HG02870 (cell line): Measurements from ENCODE around the gene ZNF662.

ENCODE experiments used
- ATAC-seq: cut with Tn5 transposase; IDR thresholded peaks from one replicate; pipeline ENCODE4 v1.9.1; 2021; ENCODE audit warnings: mild to moderate bottlenecking, moderate library complexity; ENCODE audit not compliant: unreplicated experiment

The ZNF662 gene

DNA sequence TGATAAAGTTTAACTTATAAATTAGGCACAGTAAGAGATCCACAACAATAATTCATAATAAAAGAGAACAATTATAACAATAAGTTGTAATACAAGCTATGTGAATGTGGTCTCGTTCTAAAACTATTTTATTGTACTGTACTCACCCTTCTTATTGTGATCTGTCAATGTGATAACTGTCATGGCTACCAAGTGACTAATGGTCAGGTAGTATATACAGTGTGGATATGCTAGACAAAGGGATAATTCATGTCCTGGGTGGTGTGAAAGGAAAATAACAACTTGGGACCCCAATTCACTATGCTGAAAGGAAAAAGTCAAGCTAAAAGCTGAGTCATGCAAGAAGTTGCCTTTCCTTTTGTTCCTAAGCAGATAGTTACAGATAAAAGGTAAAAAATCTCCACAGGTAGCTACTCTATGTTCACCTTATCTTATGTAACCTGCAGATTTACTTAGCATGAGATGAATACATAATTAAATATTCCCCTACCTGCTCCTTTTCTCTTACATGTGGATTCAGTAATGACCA is 19.6 kb upstream of the ZNF662 start:
- no peak for ATAC-seq

DNA sequence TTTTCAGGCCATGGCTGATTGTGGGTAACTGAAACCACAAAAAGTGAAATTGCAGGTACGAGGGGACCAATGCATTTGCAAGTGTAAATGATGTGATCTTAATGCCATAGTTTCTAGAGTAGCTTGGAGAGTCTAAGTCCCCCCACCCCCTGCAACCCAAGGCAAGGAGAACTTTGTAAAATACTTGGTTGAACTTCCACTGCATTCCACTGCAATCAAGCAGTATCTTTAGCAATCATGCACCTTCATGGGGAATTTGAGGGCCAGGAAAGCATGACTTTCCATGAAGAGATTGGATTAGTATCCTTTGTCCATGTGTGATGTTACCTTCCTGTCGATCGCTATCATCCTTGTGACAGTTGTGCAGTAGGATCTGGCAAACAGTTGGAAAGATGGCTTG is 18.9 kb upstream of the ZNF662 start:
- ATAC-seq = no peak

DNA sequence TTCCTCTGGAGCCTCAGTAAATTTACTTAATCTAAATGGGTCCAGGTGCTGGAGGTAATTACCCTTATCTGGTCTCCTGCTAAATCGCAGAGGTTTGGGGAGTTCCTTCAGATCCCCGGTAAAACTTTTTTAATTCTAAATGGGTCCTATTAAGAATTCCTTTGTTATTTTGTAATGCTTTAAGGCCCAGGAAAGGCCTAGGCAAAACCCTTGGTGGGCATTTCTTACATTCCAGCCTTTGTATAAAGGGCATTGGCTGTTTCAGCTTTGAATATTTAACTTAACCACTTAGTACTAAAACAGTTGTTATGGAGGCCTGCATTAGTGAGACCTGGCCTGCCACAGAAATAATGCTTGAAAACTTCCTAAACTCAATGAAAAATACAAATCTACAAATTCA is 14.9 kb upstream of the ZNF662 start:
- ATAC-seq = no peak

DNA sequence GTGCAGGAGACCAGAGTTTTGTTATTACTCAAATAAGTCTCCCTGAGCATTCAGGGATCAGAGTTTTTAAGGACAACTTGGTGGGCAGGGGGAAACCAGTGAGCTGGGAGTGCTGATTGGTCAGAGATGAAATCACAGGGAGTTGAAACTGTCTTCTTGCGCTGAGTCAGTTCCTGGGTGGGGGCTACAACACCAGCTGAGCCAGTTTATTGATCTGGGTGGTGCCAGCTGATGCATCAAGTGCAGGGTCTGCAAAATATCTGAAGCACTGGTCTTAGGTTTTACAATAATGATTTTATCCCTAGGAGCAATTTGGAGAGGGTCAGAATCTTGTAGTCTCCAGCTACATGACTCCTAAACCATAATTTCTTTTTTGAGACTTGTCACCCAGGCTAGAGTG is 13.8 kb upstream of the ZNF662 start:
- no peak for ATAC-seq

DNA sequence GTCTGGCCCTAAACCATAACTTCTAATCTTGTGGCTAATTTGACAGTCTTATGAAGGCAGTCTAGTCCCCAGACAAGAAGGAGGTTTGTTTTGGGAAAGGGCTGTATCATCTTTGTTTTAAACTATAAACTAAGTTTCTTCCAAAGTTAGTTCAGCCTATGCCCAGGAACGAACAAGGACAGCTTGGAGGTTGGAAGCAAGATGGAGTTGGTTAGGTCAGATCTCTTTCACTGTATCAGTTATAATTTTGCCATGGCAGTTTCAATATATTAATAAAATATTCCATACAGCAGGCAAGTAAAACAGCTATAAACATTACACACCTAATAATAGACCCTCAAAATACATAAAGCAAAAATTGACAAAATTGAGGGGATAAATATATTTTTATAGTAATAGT is 13.1 kb upstream of the ZNF662 start:
- no peak for ATAC-seq

DNA sequence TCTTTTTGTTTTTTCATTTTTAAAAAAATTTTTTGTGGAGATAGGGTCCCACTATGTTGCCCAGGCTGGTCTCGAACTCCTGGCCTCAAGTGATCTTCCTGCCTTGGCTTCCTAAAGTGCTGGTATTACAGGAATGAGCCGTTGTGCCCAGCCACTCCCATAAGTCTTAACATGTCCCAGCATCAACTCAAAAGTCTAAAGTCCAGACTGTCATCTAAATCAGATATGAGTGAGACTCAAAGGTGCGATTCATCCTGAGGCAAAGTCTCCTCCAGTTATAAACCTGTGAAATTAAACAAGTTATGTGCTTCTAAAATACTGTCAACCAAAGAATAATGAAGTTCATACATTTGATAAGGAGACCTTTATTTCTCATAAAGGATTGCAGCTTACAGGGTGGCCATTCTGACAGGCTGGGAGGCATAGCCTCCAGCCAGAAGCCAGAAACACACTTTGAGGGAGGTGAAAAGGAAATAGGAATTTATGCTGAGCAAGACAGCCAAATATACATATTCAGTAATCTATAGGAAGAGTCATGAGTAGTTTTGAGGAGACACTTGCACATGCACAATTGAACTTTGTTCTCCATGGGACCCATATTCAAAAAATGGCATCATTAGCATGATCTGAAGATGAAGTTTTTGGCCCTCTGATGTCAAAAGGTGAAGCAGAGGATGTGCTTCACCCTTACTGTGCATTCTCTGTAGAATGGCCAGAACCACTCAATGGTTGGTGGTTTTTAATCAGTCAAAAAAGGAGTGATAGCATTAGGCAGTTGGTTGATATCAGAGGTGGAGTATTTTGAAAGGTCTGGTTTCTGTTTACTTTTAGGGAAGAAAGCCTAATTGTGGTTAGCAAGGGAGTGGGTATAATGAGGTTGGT is 11.0 kb upstream of the ZNF662 start:
- no peak for ATAC-seq

DNA sequence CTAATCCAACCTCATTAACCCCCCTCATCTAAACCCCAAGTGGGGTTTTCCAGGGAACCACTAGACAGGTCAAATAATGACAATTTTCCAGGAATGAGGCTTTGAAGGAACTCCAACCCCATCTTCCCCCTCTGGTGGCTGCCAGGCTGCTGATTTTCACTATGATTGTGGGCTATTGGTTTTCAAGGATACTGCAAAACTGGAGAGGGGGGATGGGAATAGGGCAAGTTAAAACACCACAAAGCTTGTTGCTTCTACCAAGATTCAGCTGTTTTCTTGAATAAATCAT is 10.4 kb upstream of the ZNF662 start:
- no peak for ATAC-seq

DNA sequence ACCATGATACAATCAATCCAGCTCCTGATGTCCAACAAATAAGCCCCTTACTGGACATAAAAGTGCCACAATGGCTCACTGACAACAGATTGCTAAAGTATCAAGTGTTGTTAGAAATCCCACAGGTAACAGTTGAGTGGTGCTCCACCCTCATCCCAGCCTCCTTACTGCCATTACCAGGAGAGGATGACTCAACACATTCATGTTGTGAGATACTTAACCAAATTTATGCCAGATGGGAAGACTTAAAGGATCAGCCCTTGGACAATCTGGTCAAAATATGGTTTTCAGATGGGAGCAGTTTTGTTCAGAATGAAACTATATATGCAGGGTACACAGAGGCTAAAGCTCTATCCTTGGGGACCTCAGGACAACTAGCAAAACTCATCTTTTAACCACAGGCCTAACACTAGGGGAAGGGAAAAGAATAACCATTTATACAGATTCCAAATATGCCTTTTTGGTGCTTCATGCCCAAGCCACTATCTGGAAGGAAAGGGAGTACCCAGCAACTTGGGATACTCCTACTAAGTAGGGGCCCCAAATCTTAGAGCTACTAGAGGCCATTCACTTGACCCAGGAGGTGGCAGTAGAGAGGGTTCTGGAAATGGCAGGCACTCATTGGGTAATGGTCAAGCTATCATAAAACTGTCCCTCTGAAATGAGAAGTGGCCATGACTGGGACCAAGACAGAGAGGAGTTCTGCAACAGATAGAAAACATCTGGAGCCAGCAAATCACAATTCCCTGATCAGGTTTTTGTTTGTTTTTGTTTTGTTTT is 6.9 kb upstream of the ZNF662 start:
- no peak for ATAC-seq

DNA sequence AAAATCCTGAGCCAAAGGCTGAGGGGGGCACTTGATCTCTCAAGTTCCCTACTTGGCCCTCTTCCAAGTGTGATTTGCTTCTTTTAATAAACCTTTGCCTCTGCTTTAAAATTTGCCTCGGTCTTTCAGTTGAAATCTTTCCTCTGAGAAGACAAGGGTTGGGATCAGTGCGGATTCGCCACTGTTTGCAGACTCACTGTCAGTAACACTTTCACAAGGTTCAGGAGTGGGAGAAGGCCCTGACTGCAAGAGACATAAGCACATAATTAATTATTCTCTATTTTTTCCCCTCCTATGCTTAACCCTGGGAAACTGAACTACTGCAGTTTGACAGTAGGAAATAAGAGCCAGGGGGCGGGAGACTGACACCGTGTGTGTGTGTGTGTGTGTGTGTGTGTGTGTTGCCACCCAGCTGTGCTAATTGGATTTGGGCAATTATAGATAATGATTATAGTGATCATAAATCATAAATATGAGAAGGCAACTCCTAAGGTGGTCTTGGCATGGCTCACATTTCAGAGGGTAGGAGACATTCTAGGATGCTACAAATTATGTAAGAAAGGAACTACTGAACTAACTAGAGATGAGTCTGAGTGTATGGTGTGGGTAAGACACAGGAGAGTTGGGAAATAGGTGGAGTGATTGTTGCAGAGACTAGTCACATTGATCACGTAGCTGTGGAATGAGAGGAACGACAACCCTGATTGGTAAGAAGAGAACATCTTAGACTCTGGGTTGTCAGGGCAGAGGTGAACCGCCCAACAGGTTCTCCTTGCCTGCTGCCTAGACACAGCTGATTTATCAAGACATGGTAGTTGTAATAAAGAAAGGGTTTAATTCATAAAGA is 5.5 kb upstream of the ZNF662 start:
- ATAC-seq = no peak

DNA sequence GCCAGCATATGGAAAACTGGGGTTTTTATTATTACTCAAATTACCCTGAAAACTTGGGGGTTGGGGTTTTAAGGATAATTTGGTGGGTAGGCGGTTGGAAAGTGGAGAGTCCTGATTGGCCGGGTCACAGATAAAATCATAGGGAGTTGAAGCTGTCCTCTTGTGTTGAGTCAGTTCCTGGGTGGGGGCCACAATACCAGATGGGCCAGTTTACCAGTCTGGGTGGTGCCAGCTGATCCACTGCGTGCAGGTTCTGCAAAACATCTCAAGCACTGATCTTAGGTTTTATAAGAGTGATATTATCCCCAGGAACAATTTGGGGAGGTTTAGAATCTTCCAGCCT is 4.9 kb upstream of the ZNF662 start:
- ATAC-seq = no peak

DNA sequence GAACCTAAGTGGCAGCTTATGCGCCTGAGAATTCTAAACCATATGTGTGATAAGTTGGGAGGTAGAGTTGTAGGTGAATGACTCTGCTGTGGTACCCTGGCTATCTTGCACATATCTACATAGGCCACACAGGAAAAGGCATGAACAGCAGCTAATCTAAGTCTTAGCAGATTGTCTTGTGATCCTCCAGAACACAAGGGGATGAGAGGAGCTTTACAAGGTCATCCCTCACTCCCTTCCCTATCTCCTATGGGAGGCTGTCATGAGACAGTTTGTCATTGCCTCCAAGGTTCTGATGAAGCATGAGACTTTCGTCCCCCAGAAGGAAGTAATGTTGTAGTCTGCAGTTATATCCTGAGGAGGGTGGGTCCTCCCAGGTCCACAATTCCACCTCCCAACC is 3.7 kb upstream of the ZNF662 start:
- no peak for ATAC-seq

DNA sequence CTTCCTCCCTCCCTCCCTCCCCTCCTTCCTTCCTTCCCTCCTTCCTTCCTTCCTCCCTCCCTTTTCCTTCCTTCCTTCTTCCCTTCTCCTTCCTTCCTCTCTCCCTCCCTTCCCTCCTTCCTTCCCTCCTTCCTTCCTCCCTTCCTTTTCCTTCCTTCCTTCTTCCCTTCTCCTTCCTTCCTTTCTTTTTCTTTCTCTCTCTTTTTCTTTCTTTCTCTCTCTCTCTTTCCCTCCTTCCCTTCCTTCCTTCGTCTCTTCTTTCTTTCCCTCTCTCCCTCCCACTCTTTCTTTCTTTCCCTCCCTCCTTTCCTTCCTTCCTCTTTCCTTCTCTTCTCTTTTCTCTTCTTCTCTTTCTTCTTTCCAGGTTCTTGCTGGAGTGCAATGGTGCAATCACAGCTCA is 1.9 kb upstream of the ZNF662 start:
- ATAC-seq = no peak

DNA sequence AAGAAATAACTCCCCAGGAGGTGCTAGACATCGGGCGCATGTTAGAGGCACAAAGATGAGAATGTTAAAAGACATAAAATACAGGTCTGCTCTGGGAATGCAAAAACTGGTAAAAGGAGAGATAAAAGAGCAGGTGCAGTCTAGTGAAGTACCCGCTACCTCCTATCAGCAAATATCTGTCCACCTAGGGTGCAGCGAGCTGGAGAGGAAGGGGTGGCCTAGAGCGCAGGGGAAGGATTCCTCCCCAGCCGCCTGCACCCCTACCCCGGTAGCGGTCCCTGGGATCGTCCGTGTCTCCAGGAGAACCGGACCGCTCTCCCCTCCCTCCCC is 237 bp upstream of the ZNF662 start:
- no peak for ATAC-seq

DNA sequence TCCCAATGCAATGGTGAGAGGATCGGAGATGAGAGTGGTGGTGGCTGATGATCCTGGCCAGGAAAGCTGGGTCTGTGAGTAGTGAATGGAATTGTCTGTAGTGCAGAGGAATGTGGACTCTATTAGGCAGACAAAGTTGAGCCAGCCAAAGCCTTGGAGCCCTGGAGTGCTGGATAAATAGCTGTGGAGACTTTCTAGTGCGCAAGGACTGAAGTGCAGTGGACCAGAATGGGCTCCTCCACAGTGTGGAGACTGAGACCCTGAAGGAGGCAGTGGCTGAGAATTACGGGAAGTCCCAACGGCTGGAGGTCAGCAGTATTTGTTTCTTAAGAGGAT is 874 bp downstream of the ZNF662 start:
- no peak for ATAC-seq

DNA sequence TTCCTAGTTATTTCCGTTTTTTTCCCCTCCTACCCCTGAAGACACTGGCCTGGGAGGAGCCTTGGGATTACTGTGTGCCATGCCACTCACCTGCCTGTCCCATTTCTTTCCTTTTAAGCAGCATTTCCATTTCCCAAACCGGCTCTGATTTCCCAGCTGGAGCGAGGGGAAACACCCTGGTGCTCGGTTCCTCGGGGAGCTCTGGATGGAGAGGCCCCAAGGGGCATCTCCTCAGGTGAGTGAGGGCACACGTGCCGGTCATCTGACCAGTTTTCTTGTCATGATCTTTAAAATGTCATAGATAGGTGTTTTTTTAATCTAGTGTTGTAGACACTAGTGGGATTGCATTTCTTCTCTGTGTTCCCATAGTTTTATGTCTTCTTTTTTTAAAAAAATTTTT is 2.7 kb downstream of the ZNF662 start:
- no peak for ATAC-seq

DNA sequence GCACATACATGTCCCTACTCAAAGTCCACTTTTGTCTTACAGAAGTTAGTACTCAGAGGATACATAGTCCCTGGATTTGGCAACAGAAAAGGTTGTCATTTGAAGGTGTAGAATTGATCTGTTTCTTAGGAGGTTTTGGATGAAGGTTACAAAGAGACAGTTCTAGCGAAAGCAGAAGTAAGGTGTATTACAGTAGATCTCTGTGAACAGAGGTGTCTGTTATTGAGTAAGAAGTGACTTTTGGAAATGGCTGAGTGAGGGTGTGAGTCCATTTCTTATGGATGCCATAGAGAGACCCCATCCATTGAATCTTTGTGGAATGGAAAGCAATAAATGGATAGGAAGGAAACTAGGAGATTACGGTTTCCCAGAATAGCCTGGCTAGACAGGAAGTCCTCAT is 5.6 kb downstream of the ZNF662 start:
- no peak for ATAC-seq

DNA sequence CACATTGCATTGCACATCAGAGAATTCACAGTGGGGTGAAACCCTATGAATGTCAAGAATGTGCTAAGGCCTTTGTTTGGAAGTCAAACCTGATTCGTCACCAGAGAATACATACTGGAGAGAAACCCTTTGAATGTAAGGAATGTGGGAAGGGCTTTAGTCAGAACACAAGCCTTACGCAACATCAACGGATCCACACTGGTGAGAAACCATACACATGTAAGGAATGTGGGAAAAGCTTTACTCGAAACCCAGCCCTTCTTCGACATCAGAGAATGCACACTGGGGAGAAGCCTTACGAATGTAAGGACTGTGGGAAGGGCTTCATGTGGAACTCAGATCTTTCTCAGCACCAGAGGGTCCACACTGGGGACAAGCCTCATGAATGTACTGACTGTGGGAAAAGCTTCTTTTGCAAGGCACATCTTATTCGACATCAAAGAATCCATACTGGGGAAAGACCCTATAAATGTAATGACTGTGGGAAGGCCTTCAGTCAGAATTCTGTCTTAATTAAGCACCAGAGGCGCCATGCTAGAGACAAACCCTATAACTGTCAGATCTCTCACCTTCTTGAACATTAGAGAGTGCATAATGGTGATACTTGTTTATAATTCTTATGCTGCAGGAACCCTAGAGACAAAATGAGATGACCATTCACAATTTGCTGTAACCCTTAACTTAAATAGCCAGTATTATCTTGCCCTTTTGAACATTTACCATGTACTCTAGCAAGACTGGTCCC is 9.0 kb downstream of the ZNF662 start:
- no peak for ATAC-seq

DNA sequence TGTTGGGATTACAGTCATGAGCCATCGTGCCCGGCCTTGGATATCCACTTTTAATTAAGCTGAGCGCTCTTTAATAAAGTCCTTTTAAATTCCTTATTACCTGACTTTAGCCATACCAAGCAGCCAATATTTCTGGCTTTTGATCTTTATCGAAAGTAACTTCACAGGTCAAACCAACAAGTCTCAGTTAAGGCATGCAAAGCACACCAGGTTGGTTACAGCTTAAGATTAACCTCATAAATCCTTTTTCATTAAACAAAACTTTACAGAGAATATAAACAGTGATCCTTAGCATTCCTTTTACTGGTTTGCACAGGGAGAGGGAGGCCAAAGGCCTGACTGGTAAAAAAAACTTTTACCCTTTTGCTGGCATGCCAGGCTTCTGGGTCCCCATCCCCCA is 17.7 kb downstream of the ZNF662 start:
- no peak for ATAC-seq

DNA sequence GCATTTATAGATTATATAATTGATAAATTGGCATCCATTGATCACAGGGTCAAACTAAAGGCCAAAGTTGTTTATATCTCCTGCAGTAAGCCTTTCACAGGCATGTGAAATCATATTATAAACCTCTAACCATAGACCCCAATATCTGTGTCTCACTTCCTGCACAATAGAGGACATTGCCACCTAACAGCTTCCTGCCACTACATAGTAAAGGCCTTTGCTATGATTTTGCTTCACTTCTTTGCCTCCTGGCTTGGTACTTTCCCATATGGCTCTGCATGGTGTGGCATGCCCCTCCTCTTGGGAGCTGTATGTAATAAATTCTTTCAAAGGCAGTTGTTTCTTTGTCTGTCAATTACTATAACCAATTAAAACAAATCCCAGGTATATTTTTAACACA is 20.4 kb downstream of the ZNF662 start:
- ATAC-seq = no peak

DNA sequence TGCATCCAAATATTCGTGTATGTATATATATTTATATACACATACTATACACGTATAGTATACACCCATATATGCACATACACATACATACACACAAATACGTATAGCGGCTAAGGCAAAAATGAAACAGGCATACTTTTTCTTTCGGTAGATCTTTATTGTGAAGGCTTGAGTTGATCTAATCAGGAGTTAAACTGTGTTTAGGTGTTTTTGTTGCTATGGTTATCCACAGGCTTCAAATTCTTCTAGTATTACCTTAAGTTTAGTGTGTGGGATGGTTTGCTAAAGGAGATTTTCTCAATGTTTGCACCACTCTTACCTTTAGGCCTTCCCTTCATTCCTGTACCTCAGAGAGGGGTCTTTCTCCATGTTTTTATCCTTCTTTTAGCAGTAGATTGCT is 28.2 kb downstream of the ZNF662 start:
- no peak for ATAC-seq

DNA sequence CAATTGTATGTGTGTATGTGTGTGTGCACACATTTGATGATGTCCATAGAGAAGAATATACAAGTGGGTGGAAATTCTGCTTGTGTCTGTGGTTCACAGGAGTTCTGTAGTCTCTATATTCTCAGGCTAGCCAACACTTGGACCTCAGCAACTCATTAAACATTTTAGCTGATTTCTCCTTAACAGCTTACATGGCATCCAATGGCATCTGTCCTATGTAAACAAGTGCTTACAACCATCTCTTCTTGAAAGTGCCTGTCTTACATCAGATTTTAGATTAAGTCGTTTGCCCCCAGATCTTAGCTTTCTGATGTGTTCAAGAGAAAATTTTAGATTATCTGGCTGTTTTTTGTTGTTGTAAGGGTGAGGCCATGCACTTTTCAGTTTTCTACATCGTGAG is 29.0 kb downstream of the ZNF662 start:
- ATAC-seq = no peak
